Glomerular visceral epithelial cell (primary cell): ENCODE measurements around the gene TMEFF1.
A peak's percentile ranks its signal among the peaks of the same experiment; 100 is the strongest.

ENCODE experiments used
- DNase-seq: peaks from one replicate; pipeline ENCODE4 v3.0.0-alpha.2; 2016; ENCODE audit errors: extremely low spot score

TMEFF1 gene

DNA sequence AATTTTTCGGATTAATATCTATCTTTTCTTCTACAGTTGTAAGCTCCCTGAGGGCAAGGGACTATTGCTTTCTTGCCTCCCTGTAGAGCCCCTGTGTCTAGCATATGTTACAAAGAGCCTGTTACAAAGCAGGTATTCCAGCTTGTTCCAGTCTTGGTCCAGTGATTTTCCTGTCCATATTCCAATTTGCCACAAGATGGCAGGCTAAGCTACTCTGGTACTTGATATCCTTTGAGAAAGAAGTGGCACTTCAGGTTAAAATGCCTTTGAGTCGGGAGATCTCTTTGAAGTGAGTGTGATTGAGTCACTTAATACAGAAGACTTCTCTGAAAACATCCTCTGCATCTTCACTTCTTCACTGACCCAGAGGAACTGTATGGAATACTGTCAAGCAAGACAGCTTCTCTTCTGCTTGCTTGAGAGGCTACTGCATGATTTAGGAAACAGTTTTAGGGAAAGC is 129.4 kb downstream of the TMEFF1 start:
- DNase-seq, result peak; percentile 68

DNA sequence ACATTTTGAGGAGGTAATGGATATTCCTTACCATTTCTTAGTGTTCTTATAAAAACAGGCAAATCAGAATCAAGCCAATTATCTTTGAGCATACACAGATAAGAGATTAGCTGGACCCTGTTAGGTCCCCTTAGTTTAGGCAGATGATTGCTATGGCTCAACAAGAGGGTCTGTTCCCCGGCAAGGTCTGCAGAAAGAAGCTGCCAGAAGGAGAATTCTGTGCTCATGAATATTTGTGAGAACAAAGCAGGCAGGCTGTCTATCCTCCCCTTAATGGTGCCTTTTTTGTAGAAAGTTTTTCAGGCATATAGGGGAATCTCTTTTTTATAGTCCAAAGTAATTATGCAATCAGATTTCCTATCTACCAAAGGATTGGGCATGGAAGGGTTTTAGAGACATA is 132.5 kb downstream of the TMEFF1 start:
- no peak for DNase-seq

DNA sequence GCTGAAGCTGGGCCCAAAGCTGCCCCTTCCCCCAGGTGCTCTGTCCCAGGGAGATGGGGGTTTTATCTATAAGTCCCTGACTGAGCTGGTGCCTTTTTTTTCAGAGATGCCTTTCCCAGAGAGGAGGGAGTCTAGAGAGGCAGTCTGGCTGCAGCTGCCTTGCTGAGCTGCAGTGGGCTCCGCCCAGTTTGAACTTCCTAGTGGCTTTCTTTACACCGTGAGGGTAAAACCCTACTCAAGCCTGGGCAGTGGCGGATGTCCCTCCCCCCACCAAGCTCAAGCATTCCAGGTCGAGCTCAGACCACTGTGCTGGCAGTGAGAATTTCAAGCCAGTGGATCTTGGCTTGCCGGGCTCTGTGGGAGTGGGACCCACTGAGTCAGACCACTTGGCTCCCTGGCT is 146.2 kb downstream of the TMEFF1 start:
- no peak for DNase-seq

DNA sequence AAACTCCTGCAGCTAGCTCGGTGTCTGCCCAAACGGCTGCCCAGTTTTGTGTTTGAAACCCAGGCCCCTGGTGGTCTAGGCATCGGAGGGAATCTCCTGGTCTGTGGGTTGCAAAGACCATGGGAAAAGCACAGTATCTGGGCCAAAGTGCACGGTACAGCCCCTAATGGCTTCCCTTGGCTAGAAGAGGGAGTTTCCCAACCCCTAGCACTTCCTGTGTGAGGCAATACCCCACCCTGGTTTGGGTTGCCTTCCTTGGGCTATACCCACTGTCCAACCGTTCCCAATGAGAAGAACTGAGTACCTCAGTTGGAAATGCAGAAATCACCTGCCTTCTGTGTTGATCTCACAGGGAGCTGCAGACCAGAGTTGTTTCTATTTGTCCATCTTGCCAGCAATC is 146.7 kb downstream of the TMEFF1 start:
- no peak for DNase-seq

DNA sequence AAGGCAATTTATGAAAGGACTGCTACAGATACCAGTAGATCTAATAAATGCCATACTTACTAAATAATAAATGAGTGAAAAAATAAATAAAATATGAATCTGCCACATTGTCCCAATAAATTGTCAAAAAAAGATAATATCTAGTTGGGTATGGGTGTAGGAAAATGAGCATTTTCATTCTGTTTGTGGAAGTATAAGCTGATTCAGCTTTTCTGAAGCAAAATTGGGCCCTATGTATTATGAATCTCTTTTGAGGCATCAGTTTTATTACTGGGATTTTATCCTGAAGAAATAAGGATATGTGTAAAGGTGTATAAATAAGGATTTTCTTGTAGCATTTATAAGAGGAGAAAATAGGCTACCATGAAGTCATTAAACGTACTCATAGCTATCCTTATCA is 151.0 kb downstream of the TMEFF1 start:
- DNase-seq, result no peak

DNA sequence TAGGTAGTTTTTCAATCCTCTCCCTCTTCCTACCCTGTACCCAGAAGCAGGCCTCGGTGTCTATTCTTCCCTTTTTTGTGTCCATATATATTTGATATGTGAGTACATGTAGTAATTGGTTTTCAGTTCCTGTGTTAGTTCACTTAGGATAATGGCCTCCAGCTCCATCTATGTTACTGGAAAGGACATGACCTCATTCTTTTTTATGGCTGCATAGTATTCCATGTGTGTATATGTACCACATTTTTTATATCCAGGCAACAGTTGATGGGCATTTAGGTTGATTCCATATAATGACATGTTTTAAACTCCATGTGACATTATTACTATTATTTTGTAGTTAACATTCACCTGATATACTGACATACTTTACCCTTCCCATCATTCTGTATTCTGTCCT is 154.0 kb downstream of the TMEFF1 start:
- no peak for DNase-seq
